Measurements from ENCODE around the gene LEP. TPM values are rescaled to one million over a fixed set of nuclear protein-coding genes. Genes with fewer than 3 reads are reported as not detected.

LEP gene
- total and polyA plus RNA-seq, 9 of the 15 experiments (the other 6 are each of a cell fraction or from before 2014, with no cell fraction given) = not detected

GRCh38 chr7:128233471-128233870 lies 7.6 kb upstream of the LEP start (continued):
- no peak for TF ChIP-seq ZNF407 (IDR thresholded peaks at IDR 0.05; ENCODE audit: low read depth)
- TF ChIP-seq ZNF280B (CRISPR knock-in tag; IDR thresholded peaks at IDR 0.05) = no peak
- no peak for TF ChIP-seq ZNF184 (CRISPR knock-in tag; IDR thresholded peaks at IDR 0.05)
- no peak for TF ChIP-seq BCL6 (CRISPR knock-in tag; IDR thresholded peaks at IDR 0.05)
- TF ChIP-seq ZBTB8A (IDR thresholded peaks at IDR 0.05; ENCODE audit: partially characterized antibody) = no peak
